HG03442 (cell line): ENCODE measurements around the gene WIPF3.

Experiments
- ATAC-seq: cut with Tn5 transposase; IDR thresholded peaks from one replicate; pipeline ENCODE4 v1.9.1; 2021; ENCODE audit warnings: mild to moderate bottlenecking, moderate library complexity; ENCODE audit not compliant: unreplicated experiment

Gene WIPF3

DNA sequence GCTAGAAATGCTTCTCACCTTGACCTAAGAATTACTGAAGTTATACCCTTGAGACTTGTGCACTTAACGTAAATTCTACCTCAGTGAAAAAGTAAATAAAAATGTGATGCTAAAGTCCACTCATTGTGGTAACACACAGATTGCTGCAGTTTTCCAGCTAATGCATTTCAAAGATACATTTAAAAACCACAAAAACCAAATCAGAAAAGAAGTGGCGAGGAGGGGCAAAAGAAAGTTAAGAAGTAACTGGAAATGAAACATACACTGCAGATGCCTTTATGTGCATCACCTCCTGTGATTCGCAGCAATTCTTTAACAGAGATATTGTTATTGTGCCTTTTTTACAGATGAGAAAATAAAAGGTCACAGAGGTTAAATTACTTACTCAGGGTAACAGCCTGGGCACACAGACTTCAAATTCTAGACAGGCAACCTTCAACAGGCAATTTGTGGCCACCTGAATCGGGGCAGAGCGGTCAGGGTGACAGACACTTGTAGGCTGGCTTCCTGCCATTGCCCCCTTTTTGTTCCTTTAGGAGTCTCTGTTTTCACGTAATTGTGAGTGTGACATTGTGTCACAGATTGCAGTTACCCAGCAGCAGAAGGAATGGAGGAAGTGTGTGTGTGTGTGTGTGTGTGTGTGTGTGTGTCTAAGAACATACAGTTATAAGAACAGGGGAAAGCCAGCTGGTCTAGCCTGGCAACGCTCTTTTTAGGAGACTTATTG is 1.9 kb downstream of the WIPF3 start:
- ATAC-seq, result no peak

DNA sequence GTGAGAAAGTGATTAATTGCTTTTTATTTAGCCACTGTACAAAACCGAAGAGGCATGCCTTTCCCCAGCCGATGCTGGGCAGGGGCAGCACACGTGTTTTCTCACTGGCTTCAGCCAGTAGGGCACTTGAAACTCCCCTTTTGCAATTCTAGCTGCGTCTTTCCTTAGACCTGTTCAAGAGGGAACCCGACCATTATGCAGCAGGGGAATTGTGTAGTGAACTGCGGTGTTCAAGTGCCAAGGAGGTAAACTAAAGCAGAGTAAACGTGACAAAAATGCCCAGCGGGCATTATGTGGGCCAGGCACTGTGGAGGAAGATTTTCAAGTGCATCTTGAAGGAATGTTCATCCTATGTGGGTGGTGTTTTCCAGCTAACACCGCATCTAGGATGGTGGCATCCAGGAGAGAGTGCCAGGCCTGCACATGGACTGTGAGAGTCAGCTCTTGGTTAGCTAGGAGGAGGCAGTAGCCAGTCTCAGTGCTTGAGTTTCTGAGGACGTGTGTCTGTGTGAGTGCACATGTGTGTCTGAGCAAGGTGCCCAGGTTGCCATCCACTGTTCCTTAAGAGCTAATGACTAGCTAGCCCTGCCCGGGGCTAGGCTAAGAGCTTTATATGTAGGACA is 3.3 kb downstream of the WIPF3 start:
- ATAC-seq, result no peak

DNA sequence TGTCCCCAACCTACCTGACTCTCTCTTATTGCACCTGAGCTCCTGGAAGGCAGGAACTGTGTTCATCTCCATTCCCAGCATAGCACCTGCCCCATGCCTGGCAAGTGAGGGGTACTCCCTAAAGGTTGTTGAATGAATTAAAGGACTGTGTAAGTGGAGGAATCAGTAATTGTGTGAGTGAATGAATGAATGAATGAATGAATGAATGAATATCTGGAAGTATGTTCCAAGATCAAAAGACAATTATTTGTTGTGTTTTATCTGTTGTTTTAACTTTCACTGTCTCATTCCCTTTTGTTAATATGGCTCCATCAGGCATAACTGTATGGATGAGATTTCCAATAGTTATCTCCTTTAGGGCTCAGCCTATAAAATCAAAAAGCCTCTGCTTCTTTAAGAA is 4.0 kb downstream of the WIPF3 start:
- no peak for ATAC-seq

DNA sequence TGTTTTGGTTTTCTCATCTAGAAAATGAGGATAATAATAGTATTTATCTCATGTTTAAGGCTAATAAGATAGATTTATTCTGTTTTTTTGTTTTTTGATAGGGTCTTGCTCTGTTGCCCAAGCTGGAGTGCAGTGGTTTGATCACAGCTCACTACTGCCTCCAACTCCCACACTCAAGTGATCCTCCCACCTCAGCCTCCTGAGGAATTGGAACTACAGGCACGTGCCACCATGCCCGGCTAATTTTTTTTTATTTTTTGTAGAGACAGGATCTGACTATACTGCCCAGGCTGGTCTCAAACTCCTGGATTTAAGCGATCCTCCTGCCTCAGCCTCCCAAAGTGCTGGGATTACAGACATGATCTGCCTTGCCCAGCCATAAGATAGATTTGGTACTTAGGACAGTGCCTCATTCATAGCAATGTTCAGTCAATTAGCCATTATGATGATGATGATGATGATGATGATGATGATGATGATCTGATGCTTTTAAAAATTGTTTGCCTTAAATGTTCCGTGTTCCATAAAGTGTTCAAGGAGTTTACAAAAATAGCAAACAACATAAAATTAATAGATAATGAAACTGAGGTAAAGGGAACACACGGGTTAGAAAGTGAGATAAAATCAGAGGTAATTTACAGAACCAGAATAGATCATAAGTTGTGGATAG is 4.6 kb downstream of the WIPF3 start:
- no peak for ATAC-seq

DNA sequence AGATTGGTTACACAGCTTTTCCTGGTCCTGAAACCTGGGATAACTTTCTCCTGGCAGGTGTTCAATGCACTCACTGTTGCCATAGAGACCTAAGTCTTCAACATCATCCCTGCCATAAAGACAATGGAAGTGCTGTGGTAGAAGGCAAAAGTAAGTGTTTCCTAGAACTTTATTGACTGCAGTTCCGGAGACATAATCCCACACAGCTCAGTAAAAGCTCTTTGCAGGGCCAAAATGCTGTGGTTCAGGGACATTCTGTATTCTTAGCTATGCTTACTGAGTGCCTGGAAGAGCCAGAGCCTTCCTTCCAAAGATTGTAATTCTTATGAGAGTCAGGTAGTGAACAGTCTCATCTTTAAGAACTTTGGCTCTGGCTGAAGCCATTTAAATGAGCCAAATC is 5.3 kb downstream of the WIPF3 start:
- ATAC-seq, result no peak

DNA sequence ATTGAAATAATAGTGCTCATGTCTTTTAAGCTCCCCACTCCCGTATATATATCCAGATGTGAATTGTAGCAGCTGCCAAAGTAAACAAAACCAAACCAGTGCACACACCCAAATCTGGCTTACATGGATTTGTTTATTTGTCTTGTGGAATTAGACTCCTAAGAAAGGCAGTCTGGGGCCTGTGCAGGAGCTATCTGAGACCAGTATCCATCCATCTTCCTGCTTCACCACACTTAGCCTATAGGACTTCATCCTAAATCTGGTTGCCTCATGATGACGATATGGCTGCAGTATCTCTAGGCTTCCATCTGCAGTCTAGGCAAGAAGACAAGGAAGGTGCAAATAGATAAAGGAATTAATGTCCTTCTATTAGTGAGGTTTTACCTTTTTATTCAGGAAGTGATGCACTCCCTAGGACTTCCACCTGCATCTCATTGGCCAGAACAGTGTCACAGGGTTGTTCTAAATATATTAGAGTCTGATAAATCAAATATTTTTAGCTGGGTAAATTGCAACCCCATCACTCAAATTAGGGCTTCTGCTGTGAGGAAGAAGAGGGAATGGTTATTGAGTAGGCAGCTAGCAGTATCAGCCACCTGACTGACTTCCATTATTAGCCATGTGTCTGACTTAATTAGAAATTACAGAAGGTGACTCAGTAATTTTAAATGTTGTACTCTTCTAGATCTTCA is 6.0 kb downstream of the WIPF3 start:
- ATAC-seq, result no peak

DNA sequence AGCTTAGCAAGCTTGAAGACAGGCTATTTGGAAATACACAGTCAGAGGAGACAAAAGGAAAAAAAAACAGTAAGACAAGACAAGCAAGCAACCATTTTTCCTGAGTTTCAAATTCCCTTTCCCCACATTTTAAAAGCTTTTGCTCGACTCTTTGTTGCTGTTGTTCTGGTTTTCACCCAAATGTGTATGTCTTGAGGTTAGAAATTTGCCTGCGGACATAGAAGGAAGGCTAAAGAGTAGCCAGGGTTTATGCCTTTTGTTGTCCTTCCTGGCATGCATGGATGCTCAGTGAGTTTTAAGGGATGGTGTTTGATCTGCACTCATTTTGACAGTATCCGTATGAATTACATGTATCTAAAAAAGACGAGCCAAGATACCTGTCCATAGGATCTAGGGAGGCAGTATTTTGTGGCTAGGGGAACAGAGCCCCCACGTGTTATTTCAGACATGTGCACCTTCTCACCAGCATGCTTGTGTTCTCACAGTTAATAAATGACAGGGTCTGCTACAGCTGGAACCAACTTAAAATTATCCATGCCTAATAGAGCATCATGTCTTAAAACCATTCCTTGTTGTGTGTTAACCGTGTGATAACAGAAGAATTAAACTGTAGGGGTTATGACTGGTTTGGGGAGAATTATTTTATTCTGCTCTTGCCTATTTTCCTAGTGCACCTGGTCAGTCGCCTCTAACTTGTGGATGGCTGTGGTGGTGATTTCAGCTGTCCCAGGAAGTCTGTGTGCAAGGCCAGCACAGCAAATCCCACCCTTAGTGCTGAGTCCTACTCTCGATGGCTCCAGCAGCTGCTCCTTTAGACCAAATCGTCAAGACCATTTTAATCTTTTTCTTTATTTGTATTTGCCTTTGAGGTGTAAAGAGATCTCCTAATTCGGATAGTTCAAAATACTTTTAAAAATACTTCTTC is 9.1 kb downstream of the WIPF3 start:
- ATAC-seq, result no peak

DNA sequence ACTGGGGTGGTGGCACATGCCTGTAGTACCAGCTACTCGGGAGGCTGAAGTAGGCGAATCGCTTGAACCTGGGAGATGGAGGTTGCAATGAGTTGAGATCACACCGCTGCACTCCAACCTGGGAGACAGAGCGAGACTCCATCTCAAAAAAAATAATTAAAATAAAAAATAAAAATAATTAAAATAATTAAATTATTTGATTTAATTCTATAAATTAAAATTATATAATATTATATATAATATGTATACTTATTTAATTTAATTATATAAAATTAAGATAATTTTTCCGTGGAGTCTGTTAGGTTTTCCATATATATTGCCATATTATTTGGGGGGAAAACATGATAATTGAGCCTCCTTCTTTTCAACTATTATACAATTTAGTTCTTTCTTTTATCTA is 12.0 kb downstream of the WIPF3 start:
- ATAC-seq, result no peak

DNA sequence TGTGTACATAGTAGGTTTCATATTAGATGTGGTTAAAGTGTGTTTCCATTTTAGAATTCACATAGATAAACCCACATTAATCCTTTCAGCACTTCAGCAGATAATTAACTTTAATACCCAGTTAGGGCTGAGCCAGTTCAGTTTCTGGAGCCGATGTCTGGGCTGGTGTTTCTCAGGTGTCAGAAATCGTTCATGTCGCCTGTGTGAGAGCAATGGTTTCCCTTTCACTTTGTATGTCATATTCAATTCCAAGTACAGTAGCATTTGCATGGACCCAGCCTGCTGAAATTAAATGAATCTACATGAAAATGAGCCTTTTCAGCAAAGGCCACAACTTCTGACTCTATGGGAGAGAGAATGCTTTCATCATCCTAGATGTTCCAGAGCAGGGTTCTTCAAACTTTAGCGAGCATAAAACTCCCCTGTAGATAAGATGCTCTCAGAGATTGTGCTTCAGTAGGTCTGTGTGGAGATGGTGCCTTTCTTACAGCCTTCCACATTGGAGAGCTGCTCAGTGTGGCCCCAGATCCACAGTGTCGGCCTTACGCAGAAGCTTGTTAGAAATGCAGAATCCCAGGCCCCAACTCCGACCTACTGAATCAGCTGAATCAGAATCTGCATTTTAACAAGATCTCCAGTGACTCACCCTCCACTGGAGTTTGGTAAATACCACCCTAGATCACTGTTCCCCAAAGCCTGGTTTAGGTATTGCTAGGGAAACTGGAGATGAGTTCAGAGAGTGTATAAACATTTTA is 19.6 kb downstream of the WIPF3 start:
- ATAC-seq, result no peak

DNA sequence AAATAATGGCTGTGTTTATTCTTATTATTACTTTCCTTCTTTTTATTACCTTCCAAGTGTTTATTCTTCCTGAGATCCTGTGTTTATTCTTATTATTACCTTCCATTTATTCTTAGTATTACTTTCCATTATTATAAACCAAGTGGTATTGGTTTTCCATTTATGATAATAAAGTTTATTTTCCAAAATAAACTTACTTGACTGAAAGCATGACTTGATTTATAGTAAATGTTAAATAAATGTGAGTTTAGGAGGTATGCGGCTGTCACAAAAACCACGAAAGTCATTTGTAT is 20.2 kb downstream of the WIPF3 start:
- ATAC-seq, result no peak

DNA sequence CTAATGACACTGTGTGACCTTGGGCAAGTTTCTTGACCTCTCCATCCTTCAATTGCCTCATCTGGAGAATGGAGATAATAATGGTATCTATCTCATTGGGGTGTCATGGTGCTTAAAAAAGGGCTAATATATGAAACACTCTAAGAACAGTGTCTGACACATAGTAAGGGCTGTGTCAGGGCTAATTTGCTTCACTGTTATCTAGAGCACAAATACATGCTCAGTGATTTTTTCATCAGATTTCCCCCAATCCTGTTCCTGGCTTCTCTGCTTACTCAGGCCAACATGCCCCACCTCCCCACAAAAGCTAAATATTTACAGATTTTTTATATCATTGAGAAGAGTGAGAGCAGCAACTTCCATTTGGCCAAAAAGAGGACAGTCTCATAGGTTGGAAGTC is 20.6 kb downstream of the WIPF3 start:
- no peak for ATAC-seq

DNA sequence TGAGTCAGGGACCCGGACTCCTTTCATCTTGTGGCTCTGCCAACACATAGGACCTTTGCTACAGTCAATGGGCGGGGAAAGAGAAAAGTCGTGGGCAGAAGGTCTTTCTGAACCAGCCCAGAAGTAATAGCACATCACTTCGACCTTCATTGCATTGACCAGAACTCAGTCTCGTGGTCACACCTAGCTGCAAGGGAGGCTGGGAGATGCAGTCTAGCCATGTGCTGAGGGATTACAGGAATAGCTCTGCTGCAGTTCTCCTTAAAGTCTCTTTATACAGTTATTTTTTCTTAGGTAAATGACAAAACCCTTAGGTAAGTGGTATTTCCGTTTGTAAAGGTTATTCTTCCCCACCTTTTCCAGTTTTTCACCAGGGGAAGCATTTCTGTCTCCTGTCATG is 25.4 kb downstream of the WIPF3 start:
- no peak for ATAC-seq

DNA sequence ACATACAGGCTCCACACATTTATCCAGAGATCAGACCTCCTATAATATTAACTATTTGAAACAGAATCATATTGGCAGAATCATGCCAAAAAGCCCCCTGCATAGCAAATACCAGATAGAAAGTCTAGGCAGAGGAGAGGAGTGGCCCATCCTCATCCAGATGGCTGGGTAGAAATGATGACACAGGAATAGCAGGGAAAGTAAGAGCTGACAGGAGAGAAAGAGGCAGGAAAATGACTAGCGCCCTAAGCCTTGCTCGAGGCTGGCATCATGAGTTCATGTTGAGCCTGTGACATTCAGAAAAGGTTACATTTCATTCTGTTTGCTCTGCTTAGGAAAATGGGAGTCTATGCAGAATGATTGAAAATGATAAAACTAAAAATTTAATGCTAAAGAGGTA is 27.6 kb downstream of the WIPF3 start:
- no peak for ATAC-seq

DNA sequence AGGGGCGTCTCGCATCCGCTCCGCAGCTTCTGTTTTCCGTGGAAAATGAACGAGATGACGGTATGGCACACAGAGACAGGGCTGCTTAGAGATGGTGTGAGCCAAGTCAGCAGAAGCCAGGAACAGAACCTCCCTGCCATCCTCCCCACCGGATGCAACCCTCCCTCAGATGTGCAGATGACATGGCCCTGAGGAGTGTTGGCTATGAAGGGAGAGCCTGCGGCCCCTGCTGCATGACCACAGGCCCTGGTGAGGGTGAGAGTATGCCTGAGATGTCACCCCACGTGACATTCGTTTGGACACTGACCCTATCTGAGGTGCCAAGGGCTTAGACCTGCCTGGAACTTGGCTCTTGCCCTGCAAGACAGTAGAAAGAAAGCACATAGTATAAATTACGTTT is 29.4 kb downstream of the WIPF3 start:
- ATAC-seq, result no peak

DNA sequence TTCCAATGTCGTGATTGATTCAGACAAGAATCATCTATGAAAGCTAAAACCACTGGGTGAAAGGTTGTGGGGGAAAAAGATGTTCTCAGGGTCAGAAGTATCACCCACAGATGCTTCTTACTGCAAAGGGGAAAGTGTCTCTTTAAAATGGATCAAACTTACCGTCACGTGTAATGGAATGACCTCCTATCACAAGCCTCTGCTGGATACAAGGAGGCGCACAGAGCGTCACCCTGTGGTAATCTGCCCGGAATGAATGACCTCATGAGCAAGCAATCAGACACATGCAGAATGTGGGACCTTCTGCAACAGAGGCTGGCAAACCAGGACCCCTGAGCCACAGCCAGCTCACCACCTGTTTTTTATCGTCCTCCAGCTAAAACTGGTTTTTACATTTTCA is 33.0 kb downstream of the WIPF3 start:
- no peak for ATAC-seq

DNA sequence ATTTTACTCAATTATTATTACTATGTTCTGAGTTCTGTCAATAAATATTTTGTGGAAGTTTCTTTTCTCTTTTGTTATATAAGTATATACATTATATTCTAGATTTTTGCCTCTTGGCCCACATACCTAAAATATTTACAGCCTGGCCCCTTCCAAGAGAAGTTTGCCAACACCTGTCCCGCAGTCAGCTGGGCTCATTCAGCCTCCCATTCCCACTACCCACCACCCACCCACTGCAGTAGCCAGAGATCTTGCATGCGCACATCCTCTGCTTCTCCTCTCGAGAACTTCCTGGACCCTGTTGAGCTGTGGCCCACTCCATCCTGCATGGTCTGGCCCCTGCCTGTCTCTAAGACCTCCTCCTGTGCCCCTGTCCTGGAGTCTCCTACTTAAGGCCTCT is 33.6 kb downstream of the WIPF3 start:
- no peak for ATAC-seq

DNA sequence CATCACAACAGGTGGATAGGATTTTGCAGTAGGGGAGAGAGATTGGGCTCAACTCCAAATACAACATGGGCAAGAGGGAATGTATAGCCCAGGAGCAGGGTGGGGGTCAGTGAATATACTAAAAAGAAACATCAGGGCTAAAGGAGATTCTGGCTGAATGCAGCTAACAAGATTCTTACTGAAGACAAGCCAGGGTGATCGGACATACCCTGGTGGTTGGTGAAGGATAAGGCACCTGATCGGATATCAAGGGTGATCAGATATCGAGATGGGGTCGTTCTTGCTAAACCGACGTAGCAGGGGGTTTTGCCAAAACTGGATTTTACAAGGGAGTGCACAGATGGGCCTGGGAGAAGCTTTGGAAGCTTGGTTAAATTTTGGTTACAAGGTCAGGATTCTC is 34.4 kb downstream of the WIPF3 start:
- ATAC-seq, result no peak

DNA sequence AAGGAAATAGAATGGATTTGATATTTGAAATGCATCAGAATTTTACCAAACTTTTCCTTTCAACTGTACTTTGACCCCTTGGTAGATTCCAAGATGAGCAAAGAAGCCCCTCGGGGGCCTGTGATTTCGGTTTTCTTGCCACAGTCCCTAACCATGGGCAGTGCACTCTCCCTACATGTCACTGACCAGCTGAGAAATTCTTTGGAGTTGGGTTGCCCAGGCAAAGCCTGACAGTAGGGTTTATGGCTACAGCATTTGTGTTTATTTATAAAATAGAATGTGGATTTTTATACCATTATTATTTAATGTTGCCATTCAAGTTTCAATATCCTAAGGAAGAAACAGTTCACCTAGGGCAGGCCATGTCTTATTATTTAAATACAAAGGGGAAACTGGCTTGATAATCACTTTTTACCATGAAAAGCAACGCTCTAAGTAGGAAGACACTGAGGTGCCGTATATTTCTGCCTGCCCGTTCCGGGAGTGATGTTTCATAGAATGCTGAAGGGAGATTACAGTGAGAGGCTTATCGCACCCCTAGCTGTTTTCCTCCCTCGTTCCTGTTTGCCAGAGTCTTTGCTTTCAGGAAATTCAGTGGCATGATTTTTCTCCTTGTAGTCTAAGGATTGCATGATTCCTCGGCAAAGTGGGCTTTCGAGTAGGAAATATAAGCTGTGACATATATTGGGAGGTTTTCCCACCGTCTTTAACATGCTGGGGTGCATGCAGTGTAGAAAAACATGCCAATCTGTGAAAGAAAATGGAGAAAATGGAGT is 35.8 kb downstream of the WIPF3 start:
- no peak for ATAC-seq

DNA sequence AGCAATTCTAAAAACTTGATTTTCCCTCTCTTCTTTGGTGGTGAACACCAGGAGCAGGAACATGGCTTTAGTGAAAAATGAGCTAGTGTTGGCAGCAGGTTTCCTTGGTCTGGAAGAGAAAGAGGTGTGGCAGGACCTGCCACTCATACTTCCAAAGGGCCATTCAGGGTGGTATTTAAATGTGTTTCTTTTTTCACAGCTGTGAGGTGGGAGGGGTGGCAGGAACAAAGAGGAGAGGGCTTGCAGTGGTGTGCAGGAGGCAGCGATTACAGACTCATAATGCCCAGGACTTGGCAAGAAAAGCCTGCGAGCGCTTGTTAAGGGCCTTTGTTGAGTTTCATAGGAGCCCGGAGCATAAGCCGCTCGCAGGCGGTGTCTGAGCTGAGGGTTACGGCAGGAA is 36.8 kb downstream of the WIPF3 start:
- ATAC-seq, result no peak

DNA sequence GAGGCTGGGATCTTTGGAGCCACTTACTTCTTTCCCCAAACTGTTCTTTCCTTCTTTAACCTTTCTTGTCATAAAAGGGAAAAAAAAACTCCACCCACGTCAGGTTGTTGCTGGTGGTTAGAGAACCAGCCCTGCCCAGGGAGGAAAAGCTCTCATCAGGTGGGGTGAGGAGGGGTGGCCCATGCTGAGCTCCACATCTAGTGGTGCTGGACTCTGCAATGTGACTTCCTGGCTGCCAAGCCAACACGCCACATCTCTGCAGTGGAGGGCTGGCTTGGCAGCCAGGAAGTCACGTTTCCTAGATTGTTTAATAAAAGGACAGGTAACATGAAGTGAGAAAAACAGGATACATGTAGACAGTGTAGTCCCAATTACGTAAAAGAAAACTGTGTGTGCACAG is 37.4 kb downstream of the WIPF3 start:
- no peak for ATAC-seq
